ENCODE measurements around the gene HOXA6.

Gene HOXA6

DNA sequence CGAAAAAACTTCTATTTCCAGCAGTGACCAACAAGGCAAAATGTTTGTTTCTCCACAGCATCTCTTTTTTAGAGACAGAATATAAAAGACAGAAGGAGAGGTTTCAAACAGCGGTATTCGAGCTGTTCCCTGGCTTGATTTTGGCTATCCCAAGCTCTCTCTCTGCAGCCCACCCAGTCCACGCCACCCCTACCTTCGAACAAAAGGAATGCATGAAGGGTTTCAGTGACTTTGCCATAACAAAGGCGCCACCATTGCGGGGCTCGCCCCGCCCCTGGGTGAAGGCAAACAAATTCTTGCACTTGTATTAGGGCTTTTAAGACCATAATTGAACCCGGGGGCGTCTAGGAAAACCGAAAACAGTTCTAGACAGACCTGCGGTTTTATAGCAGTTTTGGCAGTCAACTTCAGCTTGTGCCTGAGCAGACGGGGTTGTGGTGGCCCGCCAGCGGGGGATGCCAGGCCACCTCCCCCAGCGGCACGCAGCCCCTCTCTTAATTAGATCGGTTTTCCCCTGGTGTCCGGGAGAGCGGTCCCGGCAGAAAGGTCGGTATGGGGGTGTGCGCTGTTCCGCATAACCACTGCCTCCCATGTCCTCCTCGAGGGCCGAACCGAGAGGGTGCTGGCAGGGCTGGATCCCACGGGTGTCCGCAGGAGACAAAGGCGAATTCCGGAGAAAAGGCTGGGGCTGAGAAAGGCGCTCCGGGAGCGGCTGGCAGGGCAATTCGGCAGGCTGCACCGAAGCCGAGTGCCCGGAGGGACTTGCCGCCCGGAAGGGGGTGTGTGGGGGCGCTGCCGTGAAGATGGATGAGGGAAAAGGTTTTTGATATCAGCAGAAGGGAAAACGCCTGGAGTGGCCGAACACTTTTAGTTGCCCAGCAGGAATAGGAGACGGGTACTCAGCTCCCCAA, 40.2 kb upstream of the HOXA6 start:
- no peak for TF ChIP-seq ZNF274 (IDR thresholded peaks at IDR 0.05; ENCODE audit: low read depth, low read length)
- no peak overlapping the region for H3K4me3 ChIP-seq (ENCODE audit: low read length)

DNA sequence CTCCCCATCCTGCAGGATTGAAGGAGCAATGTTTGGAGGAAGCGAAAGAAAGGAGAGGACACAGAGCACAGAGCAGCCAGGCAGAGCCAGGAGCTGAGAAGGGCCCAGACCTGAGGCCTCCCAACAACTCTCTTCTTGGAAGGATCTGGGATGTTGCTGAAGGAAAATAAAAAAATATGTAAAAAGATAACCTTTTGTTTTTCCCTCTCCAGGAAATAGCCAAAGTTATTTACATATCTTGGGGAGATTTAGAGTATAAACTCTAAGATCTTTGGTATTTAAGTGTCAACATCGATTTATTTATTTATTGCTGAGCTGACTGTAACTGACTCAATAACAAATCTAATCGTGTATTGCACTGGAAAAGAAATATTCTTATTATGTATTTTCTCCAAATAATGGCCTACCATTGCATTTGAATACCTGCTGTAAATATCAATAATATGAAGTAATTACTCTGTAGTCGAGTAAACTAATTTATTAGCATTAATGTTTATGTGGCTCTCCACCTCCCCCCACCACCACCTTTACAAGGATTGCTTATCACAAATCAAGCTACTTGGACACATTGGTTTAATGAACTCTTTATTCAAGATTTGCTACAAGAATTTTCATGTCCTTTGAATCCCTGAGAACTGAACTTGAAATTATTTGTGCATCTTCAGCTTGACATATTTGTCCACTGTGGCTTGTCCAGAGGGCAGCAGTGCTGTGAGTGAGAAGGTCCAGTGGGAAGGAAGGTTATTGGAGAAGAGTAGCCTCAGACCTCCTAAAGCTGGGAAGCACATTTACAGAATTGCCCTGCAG, 39.3 kb upstream of the HOXA6 start:
- H3K4me3 ChIP-seq (ENCODE audit: low read length), result no peak overlapping the region
- TF ChIP-seq ZNF274 (IDR thresholded peaks at IDR 0.05; ENCODE audit: low read depth, low read length), result no peak

DNA sequence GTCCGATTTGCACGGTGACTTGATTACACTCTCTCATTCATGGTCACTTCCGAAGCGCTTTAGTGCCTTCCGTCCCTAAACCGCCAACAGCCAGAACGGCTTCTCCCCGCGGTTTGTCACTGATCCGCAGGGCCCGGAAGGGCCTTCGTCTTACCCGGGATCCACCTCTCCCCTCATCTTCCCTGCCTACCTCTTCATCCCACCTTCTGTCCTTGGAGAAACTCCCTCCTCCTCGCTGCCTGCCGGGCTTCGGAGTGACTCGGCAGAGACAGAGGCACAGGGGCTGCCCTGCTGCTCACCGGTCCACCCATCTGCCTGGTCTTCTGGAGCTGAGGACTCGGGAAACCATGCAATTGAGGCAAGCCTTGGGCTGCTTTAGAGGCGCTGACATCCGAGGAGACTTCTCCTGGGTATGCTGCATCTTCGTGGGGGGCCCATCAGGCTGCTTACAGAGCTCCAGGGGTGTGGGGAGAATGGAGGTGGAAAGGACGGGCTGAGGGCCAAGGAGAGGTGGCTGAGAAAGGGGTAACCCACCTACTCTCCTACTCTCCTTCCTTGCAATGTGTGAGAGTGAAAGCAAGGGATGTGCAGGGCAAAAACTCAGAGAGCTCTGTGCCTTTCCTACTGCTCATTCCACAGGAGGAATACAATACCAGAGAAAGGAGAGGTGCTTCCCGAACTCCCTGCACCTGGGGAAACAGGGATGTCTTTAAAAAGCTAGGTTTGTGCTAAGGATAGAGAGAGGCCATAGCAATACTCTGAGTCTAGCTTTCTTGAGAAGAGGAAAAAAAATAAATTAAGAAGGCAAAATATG, 38.5 kb upstream of the HOXA6 start:
- no peak overlapping the region for H3K4me3 ChIP-seq (ENCODE audit: low read length)
- no peak for TF ChIP-seq ZNF274 (IDR thresholded peaks at IDR 0.05; ENCODE audit: low read depth, low read length)

DNA sequence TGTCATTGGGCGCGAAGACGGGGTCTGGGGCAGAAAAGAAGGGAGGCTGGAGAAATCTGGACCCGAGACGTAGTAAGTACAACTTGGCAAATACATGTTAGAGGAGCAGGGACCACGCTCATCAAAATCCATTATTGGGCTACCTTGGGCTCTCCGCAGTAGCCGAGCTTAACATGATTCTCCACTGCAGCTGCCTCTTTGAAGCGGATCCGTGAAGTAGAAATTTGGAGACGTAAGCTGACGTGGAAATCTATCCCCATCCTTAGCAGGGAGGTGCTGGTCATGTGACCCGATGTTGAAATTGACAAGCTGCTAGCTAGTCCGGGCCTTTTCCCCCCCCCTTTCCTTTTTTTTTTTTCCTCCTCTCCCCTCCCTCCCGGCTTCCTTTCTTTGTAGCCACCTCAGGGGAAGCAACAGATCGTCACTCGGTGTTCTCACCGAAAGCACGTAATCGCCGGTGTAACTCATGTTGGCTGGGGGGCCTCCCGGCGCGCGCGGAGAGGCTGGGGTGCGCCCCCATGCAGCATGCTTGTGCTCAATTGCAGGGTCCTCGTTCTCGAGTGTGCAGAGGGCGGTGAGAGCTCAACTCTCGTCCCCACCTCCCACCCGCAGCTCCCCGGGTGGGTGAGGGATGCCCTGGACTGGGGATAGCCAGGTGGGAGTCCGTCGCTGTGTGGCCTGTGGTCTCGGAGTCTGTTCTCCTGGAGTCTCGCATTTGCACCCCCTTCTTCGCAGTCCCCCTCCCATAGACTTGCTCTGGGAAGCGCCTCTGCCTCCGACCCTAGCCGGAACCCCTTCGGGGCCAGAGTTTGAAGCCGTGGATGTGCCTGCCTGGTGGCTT, 37.7 kb upstream of the HOXA6 start, which contains the start of gene HOXA11:
TSS of gene HOXA11 (minus strand) at position 220 of the 841 bp plus-strand sequence. CDS start at position 132, 88 bp downstream.
- TF ChIP-seq ZNF274 (IDR thresholded peaks at IDR 0.05; ENCODE audit: low read depth, low read length), result no peak
- peak within 1 kb of the TSS; percentile 12 for H3K4me3 ChIP-seq (ENCODE audit: low read length)

DNA sequence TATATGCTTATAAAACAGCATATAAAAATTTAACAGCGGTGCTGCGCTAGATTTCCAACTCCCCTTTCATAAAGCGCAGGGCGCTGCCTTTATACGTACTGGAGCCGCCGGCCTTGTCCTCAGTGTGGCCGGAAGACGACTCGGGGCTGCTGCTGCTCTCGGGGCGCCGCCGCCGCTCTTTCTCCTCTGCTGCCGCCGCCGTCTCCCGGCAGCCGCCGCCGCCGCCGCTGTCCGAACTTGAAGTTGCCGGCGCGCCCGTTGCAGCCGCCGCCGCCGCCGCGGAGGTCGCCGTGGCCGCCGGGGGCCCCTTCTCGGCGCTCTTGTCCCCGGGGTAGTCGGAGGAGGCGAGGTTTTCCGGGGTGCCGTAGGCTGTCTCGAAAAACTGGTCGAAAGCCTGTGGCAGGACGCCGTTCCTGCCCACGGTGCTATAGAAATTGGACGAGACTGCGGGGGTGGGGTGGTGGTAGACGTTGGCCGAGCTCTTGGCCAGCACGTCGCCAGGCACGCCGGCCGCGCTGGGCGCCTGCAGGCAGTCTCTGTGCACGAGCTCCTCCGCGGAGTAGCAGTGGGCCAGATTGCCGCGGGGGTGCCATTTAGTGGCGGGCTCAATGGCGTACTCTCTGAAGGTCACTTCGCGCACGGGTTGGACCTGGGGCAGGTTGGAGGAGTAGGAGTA, 36.9 kb upstream of the HOXA6 start:
- H3K4me3 ChIP-seq (ENCODE audit: low read length), result peak overlapping the region; percentile 12
- TF ChIP-seq ZNF274 (IDR thresholded peaks at IDR 0.05; ENCODE audit: low read depth, low read length), result no peak

DNA sequence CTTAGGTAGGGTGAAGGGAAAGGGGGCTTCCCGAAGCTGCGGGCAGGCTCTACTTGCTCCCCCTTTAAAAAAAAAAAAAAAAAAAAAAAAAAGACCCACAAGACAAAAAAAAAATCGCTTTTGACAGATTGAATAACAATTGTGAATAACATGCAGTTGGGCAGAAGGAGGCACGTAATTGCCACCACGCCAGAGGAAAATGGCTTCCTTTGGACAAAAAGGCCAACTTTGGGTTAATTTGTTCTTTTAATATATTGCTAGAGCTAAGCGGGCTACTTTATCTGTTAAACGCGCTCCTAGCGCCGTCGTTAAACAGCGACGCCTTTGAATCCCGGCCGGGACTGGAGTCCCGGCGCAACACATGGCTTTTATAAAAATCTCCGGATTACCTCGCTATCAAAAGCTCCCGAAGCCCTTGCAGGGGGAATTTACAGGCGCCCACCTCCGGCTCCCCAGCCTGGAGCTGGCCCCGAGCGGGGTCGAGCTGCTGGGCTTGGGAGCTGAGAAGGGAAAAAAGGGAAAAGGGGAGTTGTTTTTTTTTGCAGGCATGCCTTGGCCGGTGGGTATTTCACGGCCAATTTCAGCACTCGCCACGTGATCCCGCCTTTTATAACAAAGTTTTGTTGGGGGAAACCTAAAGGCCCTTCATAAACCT, 36.2 kb upstream of the HOXA6 start:
- peak overlapping the region; percentile 12 for H3K4me3 ChIP-seq (ENCODE audit: low read length)
- no peak for TF ChIP-seq ZNF274 (IDR thresholded peaks at IDR 0.05; ENCODE audit: low read depth, low read length)

DNA sequence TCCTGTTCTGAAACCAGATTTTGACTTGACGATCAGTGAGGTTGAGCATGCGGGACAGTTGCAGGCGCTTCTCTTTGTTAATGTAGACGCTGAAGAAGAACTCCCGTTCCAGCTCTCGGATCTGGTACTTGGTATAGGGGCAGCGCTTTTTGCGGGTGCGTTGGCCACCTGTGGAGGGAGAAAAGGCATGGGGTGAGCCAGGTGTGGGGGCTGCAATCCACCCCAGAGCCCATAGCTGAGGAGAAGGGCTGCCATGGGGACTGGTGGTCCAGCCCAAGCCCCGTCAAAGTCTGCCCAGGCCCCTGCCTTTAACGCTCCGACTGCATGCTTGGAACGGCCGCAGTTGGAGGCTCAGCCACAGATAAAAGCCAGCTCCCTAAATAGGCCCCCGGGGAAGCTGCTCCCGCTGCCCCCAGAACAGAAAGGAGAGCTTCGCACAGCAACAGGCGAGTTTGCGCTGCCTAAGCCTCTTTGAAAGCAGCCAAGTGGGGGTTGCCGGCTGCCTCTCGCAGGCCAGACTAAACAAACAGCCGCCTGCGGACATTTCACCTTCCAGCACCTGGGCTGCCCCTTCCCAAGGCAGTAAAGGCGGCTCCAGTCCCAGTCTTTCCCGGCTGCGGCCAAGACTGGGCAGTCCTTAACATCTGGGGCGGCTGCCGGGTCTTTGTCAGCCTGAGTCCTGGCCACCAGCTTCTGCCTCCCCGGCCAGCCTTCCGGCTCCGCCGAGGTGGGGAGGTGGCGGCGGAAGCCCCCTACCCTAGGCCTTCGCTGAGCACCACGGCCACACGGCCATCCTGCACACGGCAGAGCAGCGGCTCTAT, 35.5 kb upstream of the HOXA6 start:
- no peak for TF ChIP-seq ZNF274 (IDR thresholded peaks at IDR 0.05; ENCODE audit: low read depth, low read length)
- H3K4me3 ChIP-seq (ENCODE audit: low read length), result peak overlapping the region; percentile 12; the same call in 1 of the 2 replicates

DNA sequence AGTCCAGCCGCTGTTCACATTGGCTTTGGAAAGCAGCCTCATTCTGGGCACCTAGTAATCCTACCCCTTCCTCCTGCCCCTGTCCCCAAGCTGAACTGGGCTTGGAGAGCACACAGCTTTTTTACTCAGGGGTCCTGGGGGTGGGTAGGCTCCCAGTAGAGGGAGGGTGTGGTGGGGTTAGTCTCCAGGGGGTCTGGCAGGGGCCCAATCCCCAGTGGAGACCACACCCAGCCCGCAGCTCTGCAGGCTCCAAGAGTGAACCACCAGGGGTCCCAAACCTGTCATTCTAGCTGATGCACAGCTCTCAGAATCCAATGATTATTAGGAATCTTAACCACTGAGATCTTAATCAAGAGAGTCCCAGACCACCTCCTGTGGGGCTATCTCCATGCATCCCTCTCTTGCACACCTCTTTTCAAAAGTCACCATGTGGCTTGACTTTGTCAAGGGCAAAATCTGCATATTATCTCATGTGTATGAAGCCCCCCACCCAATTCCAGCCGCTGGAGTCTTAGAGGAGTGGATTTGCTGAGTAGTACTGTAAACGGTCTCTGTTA, 34.8 kb upstream of the HOXA6 start:
- no peak overlapping the region for H3K4me3 ChIP-seq (ENCODE audit: low read length)
- no peak for TF ChIP-seq ZNF274 (IDR thresholded peaks at IDR 0.05; ENCODE audit: low read depth, low read length)

DNA sequence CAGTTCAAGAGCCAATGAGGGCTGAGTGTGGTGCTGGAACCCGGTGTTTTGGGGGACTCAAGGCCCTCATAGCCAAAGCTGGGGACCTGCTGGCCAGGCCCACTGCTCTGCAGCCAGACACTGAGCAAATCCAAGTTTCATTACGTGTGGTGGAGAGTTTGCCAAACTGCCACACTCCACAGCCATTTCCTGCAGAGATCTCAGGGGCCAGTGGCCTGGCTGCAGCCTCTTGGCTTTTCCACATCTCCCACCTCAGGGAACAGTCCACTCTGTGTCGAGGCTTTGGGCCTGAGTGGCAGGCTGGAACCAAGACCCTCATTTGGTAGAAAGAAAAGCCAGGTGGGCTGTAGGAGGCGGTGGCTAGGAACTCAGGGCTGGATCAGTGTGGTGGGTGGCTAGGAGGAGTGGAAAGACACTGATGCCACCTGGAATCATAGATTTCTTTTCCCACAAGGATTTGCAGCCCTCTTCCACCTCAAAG, 34.3 kb upstream of the HOXA6 start:
- no peak for TF ChIP-seq ZNF274 (IDR thresholded peaks at IDR 0.05; ENCODE audit: low read depth, low read length)
- no peak overlapping the region for H3K4me3 ChIP-seq (ENCODE audit: low read length)

DNA sequence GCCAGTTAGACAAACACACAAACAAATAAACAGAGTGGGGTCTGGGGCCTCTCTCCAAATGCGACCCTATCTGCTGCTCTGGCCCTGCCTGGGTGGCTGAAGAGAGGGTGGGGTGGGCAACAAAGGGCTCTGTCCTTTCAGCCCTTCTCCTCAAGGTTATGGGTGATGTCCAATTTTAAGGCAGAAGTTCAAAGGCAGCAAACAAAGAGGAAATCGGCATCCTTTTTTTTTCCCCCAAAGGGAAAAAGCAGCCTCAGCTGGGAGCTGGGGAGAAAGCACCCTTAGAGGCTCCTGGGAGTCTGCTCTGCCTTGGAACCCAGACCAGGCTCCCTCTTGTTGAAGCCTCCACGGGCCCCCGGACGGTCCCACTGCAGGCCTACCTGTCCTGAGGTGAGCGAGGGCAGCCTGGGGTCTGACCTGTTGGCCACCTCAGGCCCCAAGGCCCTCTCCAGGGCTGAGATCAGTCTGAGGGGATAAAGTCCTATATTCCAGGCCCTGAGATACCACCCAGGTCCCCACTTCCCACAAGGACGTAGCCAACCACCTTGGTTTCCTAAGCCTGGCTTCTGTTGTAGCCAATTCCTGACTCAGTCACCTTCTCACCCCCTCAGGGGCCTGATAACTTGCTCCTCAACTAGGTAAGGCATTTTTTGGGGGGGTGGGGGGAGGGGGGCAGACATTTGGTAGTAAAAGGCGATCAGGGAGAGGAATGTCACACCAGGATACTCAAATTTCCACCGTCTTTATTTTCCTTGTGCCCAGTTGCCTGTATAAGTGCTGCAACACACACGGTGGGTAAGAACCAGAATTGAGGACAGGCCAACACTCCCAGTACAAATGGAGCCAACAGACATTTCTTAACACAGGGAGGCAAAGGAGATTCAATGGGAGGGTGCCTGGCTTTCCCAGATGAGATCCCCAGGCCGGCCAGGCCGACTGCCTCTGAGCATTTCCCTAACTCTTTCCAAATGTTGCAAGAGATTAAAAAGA, 33.2 kb upstream of the HOXA6 start:
- no peak overlapping the region for H3K4me3 ChIP-seq (ENCODE audit: low read length)
- no peak for TF ChIP-seq ZNF274 (IDR thresholded peaks at IDR 0.05; ENCODE audit: low read depth, low read length)
